ENCODE measurements around the gene CDH13. TPM values are rescaled to one million over a fixed set of nuclear protein-coding genes. Genes with fewer than 3 reads are reported as not detected.

CDH13 gene
- polyA plus RNA-seq, 1 donor from 2014 or later = 3.2 TPM

DNA sequence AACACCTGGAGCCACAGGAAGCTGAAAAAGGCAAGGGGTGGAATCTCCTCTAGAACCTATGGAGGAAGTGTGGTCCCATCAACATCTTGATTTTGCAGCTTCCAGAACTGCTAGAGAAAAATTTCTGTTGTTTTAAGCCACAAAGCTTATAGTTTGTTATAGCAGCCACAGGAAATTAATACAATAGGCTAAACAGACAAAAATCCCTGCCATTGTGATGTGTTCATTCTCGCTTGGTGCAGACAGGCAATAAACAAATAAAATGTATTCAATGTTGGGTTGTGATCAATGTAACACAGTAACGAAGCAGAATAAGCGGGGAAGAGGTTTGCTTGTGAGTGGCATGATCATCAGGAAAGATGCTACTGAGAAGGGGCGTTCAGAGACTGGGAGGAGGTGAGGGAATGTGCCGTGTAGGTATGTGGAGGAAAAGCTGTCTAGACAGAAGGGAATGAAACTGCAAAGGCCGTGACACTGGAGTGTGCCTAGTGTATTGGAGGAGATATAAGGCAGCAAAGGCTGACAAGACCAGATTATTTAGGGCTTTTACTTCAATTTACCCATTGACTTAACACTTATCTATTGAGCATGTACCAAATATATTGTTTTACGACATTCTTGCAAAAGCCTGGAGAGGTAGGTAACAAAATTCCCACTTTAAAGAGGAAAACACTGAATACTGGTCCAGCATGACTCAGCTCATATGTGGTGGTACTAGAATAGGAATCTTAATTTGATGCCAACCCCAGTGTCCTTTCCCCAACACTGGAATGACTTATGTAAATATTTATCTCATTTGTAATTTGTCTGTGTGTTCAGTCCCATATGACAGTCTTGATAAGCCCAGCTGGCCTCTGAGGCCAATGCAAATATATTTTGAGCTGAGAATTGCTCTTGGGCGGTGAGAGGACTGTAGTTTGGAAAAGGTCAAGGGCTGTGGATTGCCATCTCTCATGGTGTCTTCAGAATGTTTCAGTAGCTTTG lies 375.9 kb downstream of the CDH13 start:
- Histone ChIP-seq H3K36me3 (ENCODE audit: insufficient read depth, low read length) (no peaks in the 10 kb centered on the region), H3K9me3 (ENCODE audit: low read length) (no peaks in the 10 kb centered on the region), H4K20me1 (ENCODE audit: insufficient read depth) (no peaks in the 10 kb centered on the region), H3K9ac (ENCODE audit: low read length) (no peak overlapping the region), H3K4me3 (ENCODE audit: low read length) (no peak overlapping the region), H3K27me3 (ENCODE audit: insufficient read depth, low read depth, low read length) (no peaks in the 10 kb centered on the region), H2AFZ (ENCODE audit: low read depth, low read length) (no peak overlapping the region), H3K9me2 (ENCODE audit: insufficient read depth, low read length) (no peaks in the 10 kb centered on the region), H3K27ac (ENCODE audit: low read length) (no peak overlapping the region), H3F3A (ENCODE audit: insufficient read depth, low read length, poor library complexity, severe bottlenecking) (no peaks in the 10 kb centered on the region), H3K4me2 (ENCODE audit: low read length) (no peak overlapping the region), H3K79me2 (replicated peaks; ENCODE audit: insufficient read depth, low read length) (no peaks in the 10 kb centered on the region)
- TF ChIP-seq CTCF (IDR thresholded peaks at IDR 0.05; ENCODE audit: poor library complexity, severe bottlenecking) (no peak), RAD21 (conservative IDR thresholded peaks at IDR 0.05) (no peak), POLR2AphosphoS5 (IDR thresholded peaks at IDR 0.05) (no peak), EP300 (conservative IDR thresholded peaks at IDR 0.05; ENCODE audit: poor library complexity, severe bottlenecking) (no peak), SMC3 (conservative IDR thresholded peaks at IDR 0.05; ENCODE audit: poor library complexity) (no peak)
- TF ChIP-seq, protein P1, sequence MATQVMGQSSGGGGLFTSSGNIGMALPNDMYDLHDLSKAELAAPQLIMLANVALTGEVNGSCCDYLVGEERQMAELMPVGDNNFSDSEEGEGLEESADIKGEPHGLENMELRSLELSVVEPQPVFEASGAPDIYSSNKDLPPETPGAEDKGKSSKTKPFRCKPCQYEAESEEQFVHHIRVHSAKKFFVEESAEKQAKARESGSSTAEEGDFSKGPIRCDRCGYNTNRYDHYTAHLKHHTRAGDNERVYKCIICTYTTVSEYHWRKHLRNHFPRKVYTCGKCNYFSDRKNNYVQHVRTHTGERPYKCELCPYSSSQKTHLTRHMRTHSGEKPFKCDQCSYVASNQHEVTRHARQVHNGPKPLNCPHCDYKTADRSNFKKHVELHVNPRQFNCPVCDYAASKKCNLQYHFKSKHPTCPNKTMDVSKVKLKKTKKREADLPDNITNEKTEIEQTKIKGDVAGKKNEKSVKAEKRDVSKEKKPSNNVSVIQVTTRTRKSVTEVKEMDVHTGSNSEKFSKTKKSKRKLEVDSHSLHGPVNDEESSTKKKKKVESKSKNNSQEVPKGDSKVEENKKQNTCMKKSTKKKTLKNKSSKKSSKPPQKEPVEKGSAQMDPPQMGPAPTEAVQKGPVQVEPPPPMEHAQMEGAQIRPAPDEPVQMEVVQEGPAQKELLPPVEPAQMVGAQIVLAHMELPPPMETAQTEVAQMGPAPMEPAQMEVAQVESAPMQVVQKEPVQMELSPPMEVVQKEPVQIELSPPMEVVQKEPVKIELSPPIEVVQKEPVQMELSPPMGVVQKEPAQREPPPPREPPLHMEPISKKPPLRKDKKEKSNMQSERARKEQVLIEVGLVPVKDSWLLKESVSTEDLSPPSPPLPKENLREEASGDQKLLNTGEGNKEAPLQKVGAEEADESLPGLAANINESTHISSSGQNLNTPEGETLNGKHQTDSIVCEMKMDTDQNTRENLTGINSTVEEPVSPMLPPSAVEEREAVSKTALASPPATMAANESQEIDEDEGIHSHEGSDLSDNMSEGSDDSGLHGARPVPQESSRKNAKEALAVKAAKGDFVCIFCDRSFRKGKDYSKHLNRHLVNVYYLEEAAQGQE (IDR thresholded peaks at IDR 0.05; ENCODE audit: borderline replicate concordance) = no peak

DNA sequence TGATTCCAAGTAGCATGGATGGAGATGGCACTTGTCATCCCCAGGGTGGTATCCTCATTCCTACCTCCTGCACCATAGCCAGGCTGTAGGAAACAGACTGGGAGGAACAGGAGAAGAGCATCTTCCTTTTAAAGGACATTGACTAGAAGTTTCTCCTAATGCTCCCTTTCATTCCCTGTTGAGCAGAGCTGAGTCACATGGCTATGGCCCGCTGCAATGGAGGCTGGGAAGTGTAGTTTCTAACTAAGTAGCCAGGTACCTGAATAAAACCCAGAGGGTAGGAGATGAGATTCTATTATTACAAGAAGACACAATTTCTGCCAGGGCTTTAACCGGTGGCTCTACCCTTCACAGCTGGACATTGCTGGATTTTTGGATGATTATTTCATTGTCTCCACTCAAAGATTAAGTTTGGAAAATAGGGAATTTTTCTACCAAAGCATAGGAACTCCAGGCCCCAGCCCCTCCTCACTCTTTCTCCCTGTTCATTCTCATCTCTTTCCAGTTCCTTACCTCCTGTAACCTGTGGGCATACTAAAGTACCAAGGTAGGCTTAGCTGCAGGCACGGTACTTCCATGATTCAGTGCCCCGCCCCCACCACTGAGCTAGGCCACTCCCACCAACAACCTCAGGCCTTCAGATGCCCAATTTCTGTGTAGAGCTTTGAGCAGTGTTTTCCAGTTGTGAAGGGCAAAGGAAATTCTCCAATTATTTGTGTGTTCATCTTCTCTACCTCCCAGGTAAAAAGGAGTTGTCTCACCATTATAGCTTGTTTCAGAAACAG lies 378.3 kb downstream of the CDH13 start:
- Histone ChIP-seq H3K27me3 (ENCODE audit: insufficient read depth, low read depth, low read length) (no peaks in the 10 kb centered on the region), H3K9me2 (ENCODE audit: insufficient read depth, low read length) (no peaks in the 10 kb centered on the region), H3K27ac (ENCODE audit: low read length) (no peak overlapping the region), H3K36me3 (ENCODE audit: insufficient read depth, low read length) (no peaks in the 10 kb centered on the region), H3K4me3 (ENCODE audit: low read length) (no peak overlapping the region), H3K79me2 (replicated peaks; ENCODE audit: insufficient read depth, low read length) (no peaks in the 10 kb centered on the region), H3K4me2 (ENCODE audit: low read length) (no peak overlapping the region), H2AFZ (ENCODE audit: low read depth, low read length) (no peak overlapping the region), H3F3A (ENCODE audit: insufficient read depth, low read length, poor library complexity, severe bottlenecking) (no peaks in the 10 kb centered on the region), H3K9me3 (ENCODE audit: low read length) (no peaks in the 10 kb centered on the region), H3K9ac (ENCODE audit: low read length) (no peak overlapping the region), H4K20me1 (ENCODE audit: insufficient read depth) (no peaks in the 10 kb centered on the region)
- TF ChIP-seq TAF1 (IDR thresholded peaks at IDR 0.05; ENCODE audit: low read depth) = no peak
- no peak for TF ChIP-seq SMC3 (conservative IDR thresholded peaks at IDR 0.05; ENCODE audit: poor library complexity)
- no peak for TF ChIP-seq EZH2 (IDR thresholded peaks at IDR 0.05; ENCODE audit: borderline replicate concordance, insufficient read depth, low read length, poor library complexity, severe bottlenecking)
- no peak for TF ChIP-seq RAD21 (conservative IDR thresholded peaks at IDR 0.05)
- no peak for TF ChIP-seq POLR2AphosphoS5 (IDR thresholded peaks at IDR 0.05)
- no peak for TF ChIP-seq CTCF (IDR thresholded peaks at IDR 0.05; ENCODE audit: poor library complexity, severe bottlenecking)
- no peak for TF ChIP-seq MXI1 (conservative IDR thresholded peaks at IDR 0.05; ENCODE audit: poor library complexity, severe bottlenecking)
- TF ChIP-seq, protein P1 (IDR thresholded peaks at IDR 0.05; ENCODE audit: borderline replicate concordance) = no peak
- TF ChIP-seq EP300 (conservative IDR thresholded peaks at IDR 0.05; ENCODE audit: poor library complexity, severe bottlenecking) = no peak

Data from neural cell (in vitro differentiated cells).